Suprapubic skin (tissue), 3 donors: ENCODE results near the gene MRPL45.

Experiments
- CTCF ChIP-seq, 2 donors: fragments of 200-600 bp in 1 of 2; fragments of 450-650 bp in 1 of 2; sonication (generic) in 1 of 2; IDR thresholded peaks; one replicate each; pipeline ENCODE4 v1.5.1; 2016 to 2019; ENCODE audit warnings: antibody characterized with exemption in 2 of 2, mild to moderate bottlenecking in 1 of 2, moderate library complexity in 1 of 2
- EP300 ChIP-seq: sonication (generic); formaldehyde crosslinking; IDR thresholded peaks from one replicate; pipeline ENCODE4 v1.6.1; 2017; ENCODE audit warnings: antibody characterized with exemption

- TF ChIP-seq CTCF (IDR thresholded peaks at IDR 0.05) (no peak), EP300 (no peak)
These were observed 33.1 kb downstream of the MRPL45 start for GRCh38 chr17:38329808-38330730.
